ENCODE data around the gene USP6.

- TF ChIP-seq POLR2A (IDR thresholded peaks at IDR 0.05; ENCODE audit: insufficient read depth in 1 of 2, low read depth in 2 of 2, low read length in 2 of 2) = no peak
- TF ChIP-seq MAFK (conservative IDR thresholded peaks at IDR 0.05 in 1 of 2, IDR thresholded peaks at IDR 0.05 in 1 of 2; ENCODE audit: low read length in 2 of 2) = no peak
- TF ChIP-seq CTCF (CRISPR knock-in tag; IDR thresholded peaks at IDR 0.05) = no peak
- no peak for TF ChIP-seq GABPA (IDR thresholded peaks at IDR 0.05; ENCODE audit: low read depth, low read length)
- TF ChIP-seq GABPA (CRISPR knock-in tag; IDR thresholded peaks at IDR 0.05; ENCODE audit: low read depth) = no peak
- no peak for TF ChIP-seq ZNF770 (CRISPR knock-in tag; IDR thresholded peaks at IDR 0.05)
- no peak for TF ChIP-seq PTBP1 (IDR thresholded peaks at IDR 0.05; ENCODE audit: low read depth, low read length, poor library complexity, severe bottlenecking)
- TF ChIP-seq REST (IDR thresholded peaks at IDR 0.05; ENCODE audit: borderline replicate concordance in 1 of 2, low read depth in 1 of 2, low read length in 2 of 2) = no peak
These were observed 84.5 kb downstream of the USP6 start for GRCh38 chr17:5200360-5200759.

All from HepG2 (cell line).